ENCODE results near the gene SLC37A4.
A peak's percentile ranks its signal among the peaks of the same experiment; 100 is the strongest.
"Not testable (repeated sequence)": the region's sequence is repeated elsewhere in the genome, so short reads cannot be mapped to it uniquely, and the experiment has no call there.

SLC37A4 gene
- total RNA-seq: 23.7 to 24.8 reads per million in 2 donors

- DNase-seq: peak; percentile 98
These were observed at the start of gene SLC37A4 for GRCh38 chr11:119030329-119031047. Gene SLC37A4, minus strand, starts transcription at chr11:119030877.

- DNase-seq: no peak
These were observed 48.2 kb upstream of the SLC37A4 start for GRCh38 chr11:119078675-119079420.

GRCh38 chr11:119077839-119078238 lies 47.2 kb upstream of the SLC37A4 start:
- DNase-seq: no peak

- peak; percentile 98 for DNase-seq
These were observed 36.9 kb upstream of the SLC37A4 start, which contains the start of gene VPS11 for GRCh38 chr11:119067371-119068222. Gene VPS11, plus strand, starts transcription at chr11:119067818. Its CDS starts 6 bp downstream, at chr11:119067824.

GRCh38 chr11:119065369-119065768 lies 34.7 kb upstream of the SLC37A4 start:
- no peak for DNase-seq

GRCh38 chr11:119062779-119063178 lies 32.1 kb upstream of the SLC37A4 start:
- no peak for DNase-seq

- DNase-seq: no peak
These were observed 30.6 kb upstream of the SLC37A4 start for GRCh38 chr11:119061256-119061655.

- DNase-seq: not testable (repeated sequence)
These were observed 28.5 kb upstream of the SLC37A4 start for GRCh38 chr11:119059128-119059527.

GRCh38 chr11:119057000-119057769 lies 26.5 kb upstream of the SLC37A4 start, which contains the start of gene HYOU1:
Gene HYOU1, minus strand, starts transcription at chr11:119057205. Its CDS starts 1,045 bp downstream, at chr11:119056160.
- peak; percentile 98 for DNase-seq

- DNase-seq: peak; percentile 41
These were observed 25.8 kb upstream of the SLC37A4 start for GRCh38 chr11:119056421-119056999.

- DNase-seq: no peak
These were observed 25.2 kb upstream of the SLC37A4 start for GRCh38 chr11:119055901-119056300.

GRCh38 chr11:119054418-119054817 lies 23.7 kb upstream of the SLC37A4 start:
- no peak for DNase-seq

GRCh38 chr11:119052163-119052814 lies 21.6 kb upstream of the SLC37A4 start:
- DNase-seq: no peak

GRCh38 chr11:119051440-119052162 lies 20.9 kb upstream of the SLC37A4 start:
- DNase-seq: no peak

- no peak for DNase-seq
These were observed 18.4 kb upstream of the SLC37A4 start for GRCh38 chr11:119049081-119049480.

GRCh38 chr11:119048644-119049043 lies 18.0 kb upstream of the SLC37A4 start:
- no peak for DNase-seq

GRCh38 chr11:119047205-119047604 lies 16.5 kb upstream of the SLC37A4 start:
- no peak for DNase-seq

- no peak for DNase-seq
These were observed 15.8 kb upstream of the SLC37A4 start for GRCh38 chr11:119046489-119046888.

GRCh38 chr11:119044708-119045107 lies 14.0 kb upstream of the SLC37A4 start:
- no peak for DNase-seq

GRCh38 chr11:119042927-119043326 lies 12.2 kb upstream of the SLC37A4 start:
- no peak for DNase-seq
